NCI-H1105 treated with DMSO at 0.1 percent for 48 hours (cell line): ENCODE results near the gene TSHZ2.

ENCODE experiments used
- DNase-seq: peaks from one replicate; lab custom pipeline; 2025; lab: John Stamatoyannopoulos, UW

The TSHZ2 gene

DNA sequence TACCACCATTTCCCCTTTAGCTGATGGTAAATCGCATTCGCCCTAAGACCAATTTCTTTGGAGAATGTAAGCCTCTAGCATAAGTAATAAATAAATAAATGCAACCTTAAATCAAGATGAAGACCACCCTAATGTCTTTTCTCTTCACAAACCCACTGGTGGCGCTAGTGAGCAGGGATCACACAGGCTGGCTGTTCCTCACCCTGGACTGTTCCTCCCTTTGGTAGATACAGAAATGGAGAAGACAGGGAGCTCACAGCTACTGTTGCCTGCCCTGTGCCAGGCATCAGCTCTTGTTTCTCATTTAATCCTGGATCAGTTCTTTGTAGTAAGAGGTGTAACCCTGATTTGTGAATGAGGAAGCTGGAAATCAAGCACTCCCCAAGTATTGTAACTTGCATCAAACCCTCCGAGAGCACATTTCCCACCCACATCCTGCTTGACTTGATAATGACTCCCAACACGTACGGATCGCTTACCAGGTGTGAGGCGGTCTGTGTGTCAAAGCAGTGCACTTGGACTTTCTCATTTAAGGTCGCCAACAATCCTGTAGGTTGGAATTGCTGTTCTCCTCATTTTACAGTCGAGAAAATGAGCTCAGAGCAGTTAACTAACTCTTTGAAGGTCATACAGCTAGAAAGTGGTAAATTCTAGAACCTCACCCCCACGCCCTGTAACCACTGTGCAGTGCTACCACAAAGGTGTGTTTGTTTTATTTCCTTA, 236.1 kb downstream of the TSHZ2 start:
- no peak for DNase-seq

- DNase-seq: no peak
These were observed 237.9 kb downstream of the TSHZ2 start for GRCh38 chr20:53210041-53210440.

GRCh38 chr20:53210931-53211330, 238.8 kb downstream of the TSHZ2 start:
- no peak for DNase-seq

- no peak for DNase-seq
These were observed 239.9 kb downstream of the TSHZ2 start for GRCh38 chr20:53212018-53212417.

DNA sequence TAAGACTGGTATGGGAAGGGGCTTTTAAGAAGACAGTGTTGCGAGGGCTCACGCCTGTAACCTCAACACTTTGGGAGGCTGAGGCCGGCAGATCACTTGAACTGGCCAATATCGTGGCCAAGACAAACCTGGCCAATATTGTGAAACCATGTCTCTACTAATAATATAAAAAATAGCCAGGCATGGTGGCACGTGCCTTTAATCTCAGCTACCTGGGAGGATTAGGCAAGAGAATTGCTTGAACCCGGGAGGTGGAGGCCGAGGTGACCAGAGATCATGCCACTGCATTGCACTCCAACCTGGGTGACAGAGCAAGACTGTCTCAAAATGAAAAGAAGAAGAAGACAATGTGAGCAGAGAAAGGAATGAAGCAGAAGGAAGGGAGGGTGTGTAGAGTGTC, 242.2 kb downstream of the TSHZ2 start:
- no peak for DNase-seq

- no peak for DNase-seq
These were observed 243.0 kb downstream of the TSHZ2 start for GRCh38 chr20:53215166-53215565.

DNA sequence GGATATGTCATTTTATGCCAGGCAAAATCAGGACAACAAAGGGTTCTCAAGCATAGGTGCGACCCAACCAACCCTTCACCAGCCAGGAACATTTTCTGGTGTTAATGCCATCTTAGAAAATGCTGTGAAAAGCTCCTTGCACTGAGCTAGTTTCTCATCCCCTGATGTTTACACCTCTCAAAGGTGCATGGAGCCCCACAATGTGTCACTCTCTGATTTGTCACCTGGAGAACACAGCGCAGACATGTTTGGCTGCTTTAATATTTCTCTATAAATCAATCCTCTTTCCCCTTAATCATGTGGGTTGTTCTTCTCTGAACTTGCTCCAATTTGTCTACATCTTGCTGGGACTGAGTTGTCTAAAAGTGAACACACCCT, 244.3 kb downstream of the TSHZ2 start:
- DNase-seq: no peak

GRCh38 chr20:53216856-53217576, 244.9 kb downstream of the TSHZ2 start:
- peak; percentile 61 for DNase-seq

- no peak for DNase-seq
These were observed 248.5 kb downstream of the TSHZ2 start for GRCh38 chr20:53220482-53221307.

- DNase-seq: no peak
These were observed 249.6 kb downstream of the TSHZ2 start for GRCh38 chr20:53221731-53222130.

GRCh38 chr20:53222416-53222815, 250.3 kb downstream of the TSHZ2 start:
- DNase-seq: no peak

DNA sequence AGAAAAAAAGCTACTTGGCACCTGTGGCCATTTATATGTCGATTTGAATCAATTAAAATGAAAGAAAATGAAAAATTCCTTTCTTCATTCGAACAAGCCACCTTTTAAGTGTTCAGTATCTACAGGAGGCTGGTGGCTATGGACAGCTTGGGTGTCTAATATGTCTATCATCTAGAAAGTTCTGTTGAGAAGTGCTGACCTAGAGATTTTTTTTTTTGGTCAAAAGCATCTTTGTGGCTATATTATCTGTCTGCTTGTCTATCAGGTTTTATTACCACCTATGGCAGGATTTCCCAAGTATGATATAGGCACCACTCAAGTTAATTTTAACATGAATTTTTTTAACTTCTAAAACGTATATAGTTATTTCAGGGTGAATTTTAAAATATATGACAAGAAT, 250.8 kb downstream of the TSHZ2 start:
- DNase-seq: no peak

- no peak for DNase-seq
These were observed 251.5 kb downstream of the TSHZ2 start for GRCh38 chr20:53223626-53224172.

GRCh38 chr20:53224851-53225250, 252.7 kb downstream of the TSHZ2 start:
- no peak for DNase-seq

DNA sequence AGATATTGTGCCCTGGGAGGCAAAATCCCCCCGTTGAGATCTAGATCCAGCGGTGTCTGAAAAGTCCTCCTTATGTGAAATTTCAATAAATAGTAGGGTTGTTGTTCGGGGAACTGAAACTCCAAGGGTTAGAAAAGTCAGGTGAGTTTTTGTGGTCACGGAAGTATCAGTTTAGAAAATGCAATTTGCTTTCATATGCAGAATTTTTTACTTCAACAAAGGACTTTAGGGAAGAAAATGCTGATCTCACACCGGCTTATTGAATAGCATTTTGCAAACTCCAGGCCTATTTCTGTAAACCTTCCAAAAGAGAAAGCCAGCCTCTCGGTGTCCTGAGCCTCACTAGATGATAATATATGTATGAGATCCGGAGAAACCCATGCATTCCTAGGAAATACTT, 254.7 kb downstream of the TSHZ2 start:
- DNase-seq: no peak

- no peak for DNase-seq
These were observed 255.4 kb downstream of the TSHZ2 start for GRCh38 chr20:53227523-53227922.

GRCh38 chr20:53231061-53231460, 258.9 kb downstream of the TSHZ2 start:
- DNase-seq: no peak

DNA sequence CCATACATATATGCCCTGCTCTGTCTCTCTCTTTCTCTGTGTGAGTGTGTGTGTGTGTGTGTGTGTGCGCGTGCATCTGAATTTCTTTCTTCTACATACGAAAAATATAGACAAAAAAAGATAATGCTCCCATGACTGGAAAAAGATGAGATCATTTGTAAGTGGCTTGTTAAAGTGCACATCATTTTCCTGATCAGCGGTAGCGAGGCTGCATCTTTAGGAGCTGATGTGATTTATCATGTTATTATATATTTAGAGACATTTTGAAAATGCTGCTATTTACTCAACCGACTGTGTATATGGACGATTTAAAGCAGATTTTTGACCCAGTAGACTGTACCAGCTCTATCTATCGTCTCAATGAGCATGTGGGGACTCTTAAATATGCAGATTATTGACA, 265.3 kb downstream of the TSHZ2 start:
- no peak for DNase-seq

GRCh38 chr20:53238121-53238660, 266.0 kb downstream of the TSHZ2 start:
- DNase-seq: no peak

- no peak for DNase-seq
These were observed 271.0 kb downstream of the TSHZ2 start for GRCh38 chr20:53243152-53243551.

- no peak for DNase-seq
These were observed 272.6 kb downstream of the TSHZ2 start for GRCh38 chr20:53244711-53245110.

- no peak for DNase-seq
These were observed 273.4 kb downstream of the TSHZ2 start for GRCh38 chr20:53245574-53245973.
